Activated naive CD8-positive, alpha-beta T cell treated with anti-CD3 and anti-CD28 coated beads, Interleukin-2, amount 50 U/mL, for 16 hours (primary cell): ENCODE measurements around the gene PLEKHM3.
"Not testable (repeated sequence)": the region's sequence is repeated elsewhere in the genome, so short reads cannot be mapped to it uniquely, and the experiment has no call there.

ENCODE experiments used
- DNase-seq: peaks from one replicate; pipeline ENCODE4 v3.0.0-alpha.2; 2020; ENCODE audit warnings: low read depth, low spot score

Gene PLEKHM3

DNA sequence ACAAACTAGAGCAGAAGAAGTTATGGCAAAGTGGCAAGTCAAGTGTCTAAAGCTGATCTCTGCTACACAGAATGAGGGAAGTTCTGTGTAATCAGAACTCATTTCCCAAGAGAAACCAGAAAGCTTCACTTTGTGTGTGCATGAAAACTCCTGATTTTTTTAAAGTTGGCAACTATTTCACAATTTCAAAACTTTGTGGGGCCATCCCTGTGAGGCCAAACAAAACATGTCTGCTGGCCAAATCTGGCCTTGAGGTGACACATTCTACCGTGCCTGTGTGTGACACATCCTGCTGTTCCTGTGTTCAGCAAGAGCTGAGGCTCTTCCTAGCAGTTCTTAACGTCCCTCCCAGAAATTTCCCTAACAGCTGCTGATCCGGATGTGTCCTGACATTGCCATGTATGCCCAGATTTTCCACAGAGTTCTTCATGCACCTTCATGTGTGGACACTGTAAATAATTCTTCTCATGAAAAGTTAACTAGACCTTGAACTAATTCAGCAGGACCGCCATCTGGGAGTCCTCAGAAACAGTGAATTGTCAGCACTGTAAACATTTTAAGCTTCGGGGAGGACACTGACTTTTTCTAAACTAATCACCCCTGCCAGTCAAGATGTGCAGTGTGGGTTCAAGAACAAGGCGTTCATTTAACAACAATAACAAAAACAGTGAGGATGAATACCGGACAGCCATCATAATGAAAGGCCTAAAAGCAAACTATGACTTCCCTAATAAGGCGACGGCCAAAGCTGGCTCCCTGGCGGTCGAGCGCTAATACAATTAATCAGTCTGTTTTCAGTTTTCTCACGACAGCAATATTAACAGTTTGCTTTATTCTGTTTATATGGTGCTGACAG is 99.0 kb downstream of the PLEKHM3 start:
- no peak for DNase-seq

DNA sequence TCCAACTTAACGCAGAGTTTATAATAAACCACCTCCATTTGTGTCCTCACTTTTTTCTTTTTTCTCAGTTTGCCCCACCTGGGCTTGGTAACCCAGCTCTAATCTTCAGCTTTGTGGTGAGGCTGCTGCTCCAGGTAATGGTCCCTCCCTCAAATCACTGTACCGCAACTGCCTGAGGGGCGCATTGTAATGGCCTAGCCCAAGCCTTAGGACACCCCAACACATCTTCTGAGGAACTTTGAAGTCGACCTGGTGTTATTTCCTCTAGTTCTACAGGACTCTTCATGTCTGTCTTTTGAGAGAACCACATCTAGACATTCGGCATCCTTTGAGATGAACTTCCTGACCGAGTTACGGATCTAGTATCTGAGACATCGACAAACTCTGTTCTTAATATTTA is 99.7 kb downstream of the PLEKHM3 start:
- no peak for DNase-seq

DNA sequence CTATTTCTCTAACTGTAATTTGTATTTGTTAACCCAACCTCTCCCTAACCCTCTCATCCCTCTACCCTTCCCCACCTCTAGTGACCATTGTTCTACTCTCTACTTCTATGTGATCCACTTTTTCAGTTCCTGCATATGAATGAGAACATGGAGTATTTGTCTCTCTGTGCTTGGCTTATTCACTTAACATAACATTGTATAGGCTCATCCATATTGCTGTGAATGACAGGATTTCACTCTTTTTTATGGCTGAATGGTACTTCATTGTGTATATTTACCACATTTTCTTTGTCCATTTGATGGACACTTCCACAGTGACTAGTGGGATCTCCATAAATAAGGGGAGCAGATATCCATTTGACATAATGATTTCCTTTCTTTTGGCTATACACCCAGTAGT is 103.7 kb downstream of the PLEKHM3 start:
- DNase-seq = no peak

DNA sequence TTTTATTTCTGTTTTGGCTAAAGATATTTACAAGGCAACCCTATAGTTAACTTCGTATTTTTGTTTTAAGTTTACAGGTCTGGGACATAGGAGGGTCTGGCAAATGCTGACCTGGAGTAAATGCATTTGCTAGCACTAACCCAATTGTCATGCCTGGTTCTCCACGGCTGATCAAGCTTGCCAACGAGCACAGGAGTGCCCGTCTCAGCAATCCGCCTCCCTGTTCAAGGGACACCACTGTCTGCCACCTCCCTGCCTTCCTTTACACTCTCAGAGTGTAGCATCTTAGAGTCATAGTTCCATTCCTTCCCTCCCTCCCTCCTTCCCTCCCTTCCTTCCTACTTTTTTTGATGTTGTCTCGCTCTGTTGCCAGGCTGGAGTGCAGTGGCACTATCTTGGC is 104.6 kb downstream of the PLEKHM3 start:
- no peak for DNase-seq

DNA sequence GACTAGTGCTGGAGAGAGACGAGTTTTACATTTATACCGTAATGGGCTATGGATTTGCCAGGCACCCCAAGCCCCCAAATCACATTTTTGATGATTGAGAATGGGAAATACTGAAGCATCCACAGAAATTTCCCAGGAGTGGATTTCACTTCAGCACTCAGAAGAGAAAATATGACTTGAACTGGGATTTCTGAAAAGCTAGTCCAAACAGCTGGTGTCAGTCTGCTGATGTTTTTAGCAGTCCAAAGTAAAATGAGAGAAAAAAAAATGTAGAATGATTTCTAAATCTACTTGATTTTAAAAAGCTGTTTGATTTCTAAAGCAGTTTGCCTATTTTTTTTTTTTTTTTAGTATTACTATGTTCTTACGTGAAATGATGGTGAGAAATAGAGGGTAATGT is 105.0 kb downstream of the PLEKHM3 start:
- no peak for DNase-seq

DNA sequence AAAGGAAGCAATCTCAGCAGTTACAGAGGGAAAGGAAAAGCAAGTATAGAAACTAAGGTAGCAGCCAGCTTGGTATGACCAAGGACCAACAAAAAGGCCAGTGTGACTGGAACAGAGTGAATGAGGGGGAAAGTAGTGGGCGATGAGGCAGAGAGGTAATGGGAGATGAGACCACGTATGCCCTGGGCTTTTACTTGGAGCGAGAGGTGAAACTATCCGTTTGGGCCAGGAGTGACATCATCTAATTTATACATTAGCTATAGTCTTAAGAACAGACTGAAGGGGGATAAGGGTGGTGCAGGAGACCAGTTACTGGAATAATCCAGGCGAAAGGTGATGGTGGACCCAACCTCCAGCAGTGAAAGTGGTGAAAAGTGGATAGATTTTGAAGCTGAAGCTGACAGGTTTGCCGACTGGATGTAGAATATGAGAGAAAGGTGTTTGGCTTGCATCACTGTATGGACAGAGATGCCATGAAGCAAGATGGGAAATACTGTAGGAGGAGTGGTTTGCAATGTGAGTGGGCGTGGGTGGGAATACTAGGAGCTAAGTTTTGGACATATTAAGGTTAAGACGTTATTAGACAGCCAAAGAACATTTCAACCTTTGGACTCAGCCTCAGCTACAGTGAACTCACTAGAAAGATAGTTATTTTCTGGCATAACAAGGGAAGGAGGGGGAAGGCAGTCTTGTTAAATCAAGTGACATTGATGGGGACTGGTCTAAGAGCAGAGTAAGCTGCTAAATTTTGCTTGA is 106.0 kb downstream of the PLEKHM3 start:
- no peak for DNase-seq

DNA sequence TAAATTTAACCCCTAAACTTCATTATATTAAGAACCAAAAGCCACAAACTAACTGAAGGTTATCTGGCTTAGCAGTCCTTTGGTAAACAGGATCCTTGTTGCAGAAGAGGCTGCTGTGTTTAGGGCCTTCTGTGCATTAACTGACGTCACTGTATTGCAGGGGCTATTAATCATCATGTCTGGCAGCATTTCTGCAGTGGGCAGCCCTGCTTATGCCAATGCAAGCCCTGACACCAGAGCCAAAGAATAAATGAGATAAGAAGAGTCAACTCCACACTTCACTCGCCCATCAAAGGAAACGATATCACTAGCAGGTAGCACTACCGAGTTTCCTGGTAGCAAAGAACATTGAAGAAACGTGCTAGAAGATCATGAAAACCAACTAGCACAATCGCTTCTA is 110.6 kb downstream of the PLEKHM3 start:
- DNase-seq = no peak

DNA sequence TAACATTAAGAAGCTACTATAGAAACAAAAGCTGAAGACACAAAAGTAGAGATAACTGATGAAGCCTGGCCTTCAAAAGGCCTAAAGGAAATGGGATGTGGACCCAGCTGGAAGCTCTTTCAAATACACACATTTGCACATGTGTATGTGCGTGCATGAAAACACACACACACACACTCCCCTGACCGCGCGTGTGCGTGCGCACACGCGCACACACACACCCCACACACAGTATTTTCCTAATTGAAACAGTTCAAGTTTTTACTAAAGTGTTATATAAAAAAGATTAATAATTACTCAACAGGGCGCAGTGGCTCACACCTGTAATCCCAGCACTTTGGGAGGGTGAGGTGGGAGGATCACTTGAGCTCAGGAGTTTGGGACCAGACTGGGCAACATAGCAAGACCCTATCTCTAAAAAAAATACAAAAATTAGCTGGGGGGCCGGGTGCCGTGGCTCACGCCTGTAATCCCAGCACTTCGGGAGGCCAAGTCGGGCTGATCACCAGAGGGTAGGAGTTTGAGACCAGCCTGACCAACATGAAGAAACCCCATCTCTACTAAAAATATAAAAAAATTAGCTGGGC is 111.5 kb downstream of the PLEKHM3 start:
- DNase-seq = no peak

DNA sequence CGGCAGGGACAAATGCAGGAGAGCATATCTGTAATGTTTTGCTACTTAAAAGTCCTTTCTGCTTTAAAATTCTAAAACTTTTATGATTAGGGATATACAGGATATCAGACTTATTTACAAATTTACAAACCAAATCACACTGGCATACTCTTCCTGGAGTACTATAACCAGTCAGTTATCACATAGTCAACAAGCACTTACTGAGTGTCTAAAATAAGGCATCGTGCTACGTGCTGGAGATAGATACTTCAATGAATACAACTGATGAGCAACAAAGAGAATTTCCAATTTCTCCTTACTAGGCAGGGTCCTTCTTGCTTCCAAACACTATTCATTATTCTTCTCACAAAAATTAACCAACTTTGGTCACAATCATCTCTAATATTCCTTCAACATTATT is 113.5 kb downstream of the PLEKHM3 start:
- DNase-seq = no peak

DNA sequence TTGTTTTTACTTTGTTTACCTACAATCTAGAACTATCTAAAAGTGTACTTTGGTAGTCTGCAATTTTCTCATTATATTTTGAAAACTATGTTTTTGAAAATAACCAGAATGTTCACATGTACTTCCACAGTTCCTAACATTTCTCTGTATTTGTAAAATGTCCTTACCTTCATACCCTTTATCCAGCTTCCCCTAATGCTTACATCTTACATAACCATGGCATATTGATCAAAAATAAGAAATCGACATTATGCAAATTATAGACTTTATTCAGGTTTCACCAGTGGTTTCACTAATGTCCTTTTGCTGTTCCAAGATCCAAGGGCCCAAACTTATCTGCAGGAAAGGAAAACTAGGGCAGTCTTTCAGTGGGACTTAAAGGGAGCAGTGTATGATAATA is 114.1 kb downstream of the PLEKHM3 start:
- no peak for DNase-seq

DNA sequence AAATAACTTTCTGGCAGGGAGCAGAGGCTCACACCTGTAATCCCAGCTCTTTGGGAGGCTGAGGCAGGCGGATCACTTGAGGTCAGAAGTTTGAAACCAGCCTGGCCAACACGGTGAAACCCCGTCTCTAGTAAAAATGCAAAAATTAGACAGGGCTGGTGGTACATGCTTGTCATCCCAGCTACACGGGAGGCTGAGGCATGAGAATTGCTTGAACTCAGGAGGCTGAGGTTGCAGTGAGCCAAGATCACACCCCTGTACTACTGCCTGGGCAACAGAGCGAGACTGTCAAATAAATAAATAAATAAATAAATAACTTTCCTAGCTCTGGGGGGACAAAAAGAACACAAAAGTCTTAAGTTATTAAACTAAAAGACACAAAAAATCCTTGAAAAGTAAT is 118.8 kb downstream of the PLEKHM3 start:
- not testable (repeated sequence) for DNase-seq

DNA sequence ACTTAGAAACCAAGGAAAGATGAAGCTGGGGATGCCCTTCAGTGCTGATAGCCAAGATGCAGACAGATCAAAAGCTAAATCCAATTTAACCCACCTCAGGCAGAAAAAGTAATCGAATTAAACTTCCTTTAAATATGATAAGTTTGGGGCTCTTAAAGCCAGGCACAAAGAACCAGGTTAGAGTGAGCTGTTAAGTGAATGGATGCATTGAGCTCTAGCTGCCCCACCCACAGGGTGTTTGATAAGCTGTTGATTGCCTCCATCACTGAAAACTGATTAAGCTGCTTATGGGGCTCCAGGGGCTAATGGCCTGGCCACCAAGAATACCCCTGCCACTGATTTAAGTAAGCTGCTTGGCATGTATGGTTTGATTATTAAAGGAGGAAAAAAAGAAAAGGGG is 119.8 kb downstream of the PLEKHM3 start:
- DNase-seq = no peak

DNA sequence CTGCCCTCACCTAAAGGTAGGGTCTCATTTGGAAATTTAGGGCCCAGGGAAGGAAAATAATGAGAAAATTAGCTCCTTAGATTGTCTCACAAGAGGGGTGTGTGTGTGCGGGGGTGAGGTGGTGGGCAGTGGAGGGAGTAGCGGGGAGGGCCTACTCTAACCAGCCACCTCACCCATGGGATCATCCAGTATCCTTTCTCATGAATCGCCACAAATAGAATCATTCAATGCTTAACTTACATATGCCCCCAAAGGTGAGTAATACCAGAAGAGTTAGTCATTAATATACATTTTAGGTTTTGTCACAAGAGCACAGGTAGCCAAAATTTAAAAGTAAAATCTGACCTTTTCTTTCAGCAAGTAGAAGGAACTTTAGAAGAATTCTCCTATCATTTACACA is 122.1 kb downstream of the PLEKHM3 start:
- DNase-seq = no peak

DNA sequence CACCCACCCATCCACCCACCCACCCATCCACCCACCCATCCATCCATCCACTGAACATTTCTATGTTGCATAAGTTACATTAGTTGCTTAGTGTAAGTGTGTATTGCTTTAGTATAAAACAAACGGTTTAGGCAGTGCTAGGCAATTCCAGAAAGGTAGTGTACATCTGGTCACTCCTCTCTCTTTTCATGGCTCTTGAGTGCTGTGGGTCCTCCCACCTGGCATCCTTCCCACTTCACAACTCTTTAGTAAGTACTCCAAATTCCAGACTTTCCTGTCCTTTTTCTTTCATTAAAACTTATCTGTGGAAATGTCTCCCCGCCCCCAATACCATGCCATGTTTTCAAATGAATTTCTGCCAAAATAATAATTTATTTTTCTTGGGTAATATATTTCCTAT is 122.5 kb downstream of the PLEKHM3 start:
- no peak for DNase-seq

DNA sequence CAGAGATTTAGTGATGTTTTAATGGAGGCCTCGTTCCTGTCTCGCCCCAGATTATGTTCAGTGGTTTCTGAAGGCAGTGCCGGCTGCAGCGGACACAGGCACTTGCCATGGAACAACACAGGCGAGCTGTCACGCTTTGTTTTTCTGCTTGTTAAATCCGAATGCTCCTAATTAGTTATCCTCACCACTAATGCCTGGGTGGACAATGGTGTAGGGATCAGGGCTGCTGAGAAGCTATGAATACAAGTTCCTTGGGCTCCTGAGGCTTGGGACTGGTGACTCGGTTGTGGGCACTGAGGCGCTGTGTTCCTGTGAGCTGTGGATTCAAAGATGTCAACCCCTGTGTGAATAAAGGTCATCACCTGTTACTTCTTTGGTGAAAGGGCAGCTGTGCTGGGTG is 123.5 kb downstream of the PLEKHM3 start:
- no peak for DNase-seq

DNA sequence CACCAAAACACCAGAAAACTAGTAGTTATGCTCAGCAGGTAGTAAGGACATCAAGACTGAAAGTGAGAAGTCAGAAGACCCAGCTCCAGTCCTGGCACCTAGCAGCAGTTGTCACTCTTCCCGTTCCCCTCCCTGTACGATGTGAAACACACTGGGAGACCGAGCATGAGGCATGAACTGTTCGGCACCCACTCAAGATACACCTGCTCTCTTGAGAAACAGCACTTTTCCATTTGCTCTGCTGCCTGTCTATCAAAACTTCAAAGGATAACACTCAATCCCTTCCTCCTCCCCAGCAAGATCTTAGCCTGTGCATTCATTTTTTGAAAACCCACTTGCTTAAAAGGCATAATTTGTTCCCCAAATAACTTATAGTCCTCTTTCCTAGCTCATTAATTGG is 123.9 kb downstream of the PLEKHM3 start:
- no peak for DNase-seq

DNA sequence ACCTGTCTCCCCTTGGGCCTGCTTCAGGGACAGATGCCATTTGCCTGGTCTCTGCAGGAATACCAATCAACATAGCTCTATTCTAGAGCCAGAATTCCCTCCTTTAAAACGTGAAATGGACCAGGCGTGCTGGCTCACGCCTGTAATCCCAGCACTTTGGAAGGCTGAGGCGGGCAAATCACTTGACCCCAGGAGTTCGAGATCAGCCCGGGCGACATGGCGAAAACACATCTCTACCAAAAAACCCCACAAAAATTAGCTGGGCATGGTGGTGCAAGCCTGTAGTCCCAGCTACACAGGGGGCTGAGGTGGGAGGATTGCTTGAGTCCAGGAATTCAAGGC is 127.0 kb downstream of the PLEKHM3 start:
- DNase-seq = no peak

DNA sequence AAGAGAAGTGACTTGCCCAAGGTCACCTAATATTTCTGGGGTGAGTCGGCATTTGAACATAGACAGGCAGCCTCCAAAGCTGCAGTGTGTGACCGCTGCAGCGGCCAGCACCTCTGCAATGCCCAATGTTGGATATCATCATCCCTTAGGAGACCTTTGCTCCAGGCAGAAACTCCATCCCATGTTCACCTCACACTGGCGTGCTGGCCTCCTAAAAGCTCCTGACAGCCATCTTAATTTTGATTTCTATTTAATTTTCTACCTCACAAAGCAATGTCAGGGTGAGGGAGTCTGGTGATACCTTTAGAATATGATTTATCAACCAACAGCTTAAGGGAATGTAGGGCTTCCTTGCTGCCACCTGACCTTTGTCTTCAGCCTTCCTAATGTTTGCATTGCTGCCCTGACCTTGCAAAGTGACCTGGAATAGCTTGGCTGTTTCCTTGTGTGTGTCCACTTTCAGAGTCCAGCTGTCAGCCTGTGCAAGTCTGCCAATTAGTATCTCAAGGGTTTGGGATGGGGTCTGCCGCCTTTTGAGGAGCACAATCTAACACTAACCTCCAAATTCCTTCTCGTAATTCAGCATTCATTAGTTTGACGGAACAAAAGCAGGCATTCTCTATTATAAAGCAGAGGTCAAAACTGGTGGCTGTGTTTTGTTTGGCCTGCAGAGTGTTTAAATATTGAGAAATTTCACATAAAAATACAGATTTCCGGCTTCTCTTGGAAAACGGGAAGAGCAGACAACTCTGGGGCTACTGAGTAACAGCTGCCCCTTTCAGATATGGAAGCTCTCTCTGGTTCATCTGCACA is 127.6 kb downstream of the PLEKHM3 start:
- no peak for DNase-seq

DNA sequence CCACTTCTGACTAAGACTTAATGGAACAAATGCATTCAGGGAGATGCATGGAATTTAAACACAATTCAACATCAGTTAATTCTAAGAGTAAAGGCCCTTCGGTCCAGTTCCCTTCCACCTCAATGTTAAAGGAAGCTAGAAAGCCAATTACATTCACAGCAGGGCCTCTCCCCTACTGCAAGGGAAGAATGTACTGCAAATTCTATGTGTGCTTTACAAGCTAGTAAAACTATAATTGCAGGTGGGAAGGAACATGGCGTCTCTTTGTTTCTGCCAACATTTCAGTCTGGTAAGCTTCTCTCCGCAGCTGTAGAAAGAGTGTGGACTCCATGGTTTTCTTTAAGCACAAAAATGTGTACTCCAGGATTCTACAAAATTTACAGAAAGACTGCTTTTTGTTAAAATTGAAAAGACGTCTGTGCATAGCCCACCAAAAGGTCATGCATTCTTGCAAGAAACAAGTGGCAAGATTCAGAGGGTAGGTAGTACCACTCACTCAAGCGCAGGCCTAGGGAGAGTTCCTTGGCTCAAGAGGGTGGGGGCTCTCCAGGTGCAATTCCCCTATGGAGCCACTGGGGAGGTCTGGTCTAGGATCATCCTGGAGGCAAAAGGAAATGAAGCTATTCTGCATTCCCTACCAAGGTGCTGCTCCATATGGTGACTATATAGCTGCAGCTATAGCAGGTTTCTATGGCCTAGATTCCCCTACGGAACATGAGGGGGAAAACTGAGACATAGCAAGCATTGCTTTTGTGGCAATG is 128.6 kb downstream of the PLEKHM3 start:
- no peak for DNase-seq

DNA sequence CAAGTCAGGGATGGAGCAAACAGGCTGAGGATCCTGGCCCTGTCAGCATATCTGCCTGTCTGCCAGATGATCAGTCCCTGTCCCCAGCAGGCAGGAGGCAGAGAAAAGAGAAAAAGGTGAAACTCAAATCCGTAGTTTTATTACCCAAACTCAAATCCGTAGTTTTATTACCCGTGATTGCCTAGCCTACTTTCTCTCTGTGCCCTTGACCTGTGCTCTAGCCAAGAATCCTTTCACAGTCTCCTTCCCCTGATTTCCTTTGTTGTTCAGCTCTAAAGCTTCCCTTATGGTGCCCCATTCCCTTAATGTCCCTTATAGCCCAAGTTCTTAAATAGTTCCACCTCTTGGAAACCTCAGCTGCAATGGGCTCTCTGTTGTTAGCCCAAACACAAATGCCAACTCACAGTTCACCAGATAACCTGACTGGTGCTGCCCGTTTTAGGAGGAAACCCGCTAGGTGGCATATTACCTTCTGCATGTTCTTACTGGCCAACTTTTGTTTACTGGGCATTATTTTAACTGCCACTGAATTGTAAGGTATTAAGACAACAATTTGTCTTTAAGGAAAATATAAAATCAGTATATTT is 130.0 kb downstream of the PLEKHM3 start:
- DNase-seq = no peak
